H1 (cell line): ENCODE data around the gene LYPD6. TPM values are rescaled to one million over a fixed set of nuclear protein-coding genes. Genes with fewer than 3 reads are reported as not detected.

Source experiments
- ASH2L ChIP-seq: fragments of 200-600, 300-600 bp; sonication (generic); IDR thresholded peaks from one replicate; pipeline ENCODE4 v1.7.1; 2017; ENCODE audit warnings: low read length
- CHD7 ChIP-seq: fragments of 300-600 bp; sonication (generic); IDR thresholded peaks from 2 replicates; pipeline ENCODE4 v1.7.1; 2012; ENCODE audit warnings: low read length, moderate library complexity, mild to moderate bottlenecking, inconsistent platforms; ENCODE audit not compliant: insufficient replicate concordance
- EGR1 ChIP-seq: IDR thresholded peaks from 2 replicates; pipeline ENCODE4 v1.6.1; 2011; ENCODE audit warnings: low read depth, low read length, borderline replicate concordance
- GABPA ChIP-seq: IDR thresholded peaks from 2 replicates; pipeline ENCODE4 v1.6.1; 2011; ENCODE audit warnings: mild to moderate bottlenecking, low read length, moderate library complexity, borderline replicate concordance; ENCODE audit not compliant: insufficient read depth
- KDM1A ChIP-seq: fragments of 200-600, 300-600 bp; sonication (generic); IDR thresholded peaks from 2 replicates; pipeline ENCODE4 v1.7.1; 2016; ENCODE audit warnings: mild to moderate bottlenecking, low read length, borderline replicate concordance
- RBBP5 ChIP-seq: IDR thresholded peaks from 2 replicates; pipeline ENCODE4 v1.7.1; 2012; ENCODE audit warnings: low read depth, mild to moderate bottlenecking, inconsistent platforms, low read length, moderate library complexity, borderline replicate concordance
- polyA plus RNA-seq, 7 experiments: library from polyadenylated mRNA; depleted of rRNA in 3 of 7; stranded (reverse) in 5 of 7; unstranded in 2 of 7; fragments of >200 nt in 5 of 7; fragments of 200-250 nt in 2 of 7; gene quantifications; 1 replicate in 5 of 7; 2 replicates in 1 of 7; 4 replicates in 1 of 7; pipeline versions ENCODE4 v1.2.1 to v1.2.3, GENCODE V29; 2011 to 2013; ENCODE audit warnings: missing spikeins in 2 of 7, mixed read lengths in 2 of 7
- total RNA-seq: library from RNA; stranded (reverse); fragmentation: NEBNext Ultra II Directional; extraction: Animal tissue kit (Norgen Biotek cat#: 25700); gene quantifications from 2 replicates; pipeline ENCODE4 v1.2.1, GENCODE V29; 2021

Gene LYPD6
- total and polyA plus RNA-seq, 2 of the 8 experiments (the other 6 are each of a cell fraction or from before 2014, with no cell fraction given) = 5.6 to 8.9 TPM

DNA sequence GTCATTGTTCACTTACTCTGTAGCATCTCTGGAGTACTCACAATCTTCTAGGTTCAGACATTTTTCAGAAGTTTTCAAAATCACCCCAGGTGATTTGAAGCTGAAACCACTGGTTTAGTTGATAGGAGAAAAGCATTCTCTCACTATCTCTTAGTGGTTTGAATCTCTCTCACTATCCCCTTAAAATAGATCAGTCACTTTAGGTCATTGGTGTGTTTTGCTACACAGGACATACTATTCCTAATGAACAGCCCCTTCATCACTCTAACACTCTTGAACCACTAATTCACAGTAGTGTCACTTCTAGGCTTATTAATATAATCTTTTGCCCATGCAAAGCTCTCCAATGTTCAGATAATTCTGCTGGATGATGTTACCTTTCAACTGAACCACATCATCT lies 34.5 kb downstream of the LYPD6 start (continued):
- TF ChIP-seq CHD7 (no peak), ASH2L (no peak), GABPA (no peak), RBBP5 (no peak), EGR1 (no peak), KDM1A (no peak)
- TF ChIP-seq, all 59 proteins: peak for 0
